HG02588 (cell line): ENCODE results near the gene PRRT3.

ENCODE experiments used
- ATAC-seq: cut with Tn5 transposase; IDR thresholded peaks from one replicate; pipeline ENCODE4 v1.9.1; 2021; ENCODE audit warnings: mild to moderate bottlenecking, moderate library complexity; ENCODE audit not compliant: unreplicated experiment

The PRRT3 gene

DNA sequence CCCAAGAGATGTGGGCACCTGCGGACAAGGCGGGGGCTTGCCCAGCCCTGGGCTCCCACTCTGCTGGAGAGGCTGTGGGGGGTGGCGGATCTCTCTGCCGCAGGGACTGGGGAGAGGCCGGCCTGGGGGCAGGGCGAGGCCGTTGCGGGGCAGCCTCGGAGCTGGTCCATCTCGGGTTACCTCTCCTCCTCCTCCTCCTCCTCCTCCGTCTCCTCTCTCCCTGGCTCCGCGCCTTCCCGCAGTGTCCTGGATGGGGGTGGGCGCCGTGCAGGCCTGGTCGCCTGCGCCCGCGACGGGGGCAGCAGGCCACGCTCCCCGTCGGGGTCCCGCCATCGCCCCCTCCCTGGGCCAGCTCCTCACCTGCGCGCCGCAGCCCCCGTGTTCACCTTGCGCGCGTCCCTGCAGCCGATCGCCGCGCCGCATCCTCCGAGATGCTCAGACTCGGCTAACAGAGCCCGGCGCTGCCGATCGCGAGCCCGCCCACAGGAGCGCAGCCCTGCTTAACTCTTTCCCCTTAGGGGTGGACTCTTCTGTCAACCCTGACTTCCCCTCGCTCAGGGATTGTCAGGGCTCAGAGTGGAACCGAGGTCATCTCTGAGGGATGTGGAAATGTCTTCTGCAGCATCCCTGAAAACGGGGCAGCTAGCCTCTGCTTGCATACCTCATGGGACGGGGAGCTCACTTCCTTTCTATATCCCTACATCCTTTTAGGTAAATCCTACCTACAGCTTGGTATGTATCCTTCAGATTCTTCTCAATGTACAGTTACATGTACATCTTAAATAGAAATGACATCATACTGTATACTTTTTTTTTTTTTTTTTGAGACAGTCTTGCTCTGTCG, at the start of gene PRRT3:
Gene PRRT3 (minus strand): TSS at position 447 of the 844 bp plus-strand sequence. CDS start 2,293 bp downstream, outside the sequence.
- ATAC-seq, result peak; percentile 73

DNA sequence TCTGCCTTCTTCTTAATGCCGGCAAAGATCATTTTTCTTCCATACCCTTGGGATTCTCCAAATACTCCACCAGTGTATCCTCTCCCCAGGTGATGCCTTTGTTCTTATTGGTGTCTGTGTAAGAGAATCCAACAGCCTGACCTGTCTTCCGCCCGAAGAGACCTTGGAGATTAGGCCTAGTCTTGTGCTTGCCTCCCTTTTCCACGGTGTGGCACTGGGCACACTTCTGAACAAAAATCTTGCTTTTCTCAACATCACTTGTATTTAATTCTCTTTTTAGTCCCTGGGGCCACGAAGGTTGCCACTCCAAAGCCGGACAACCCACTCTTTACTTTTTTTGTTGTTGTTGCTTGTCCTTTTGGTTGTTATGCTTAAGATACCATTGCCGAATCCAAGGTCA, 48.5 kb upstream of the PRRT3 start:
- no peak for ATAC-seq

DNA sequence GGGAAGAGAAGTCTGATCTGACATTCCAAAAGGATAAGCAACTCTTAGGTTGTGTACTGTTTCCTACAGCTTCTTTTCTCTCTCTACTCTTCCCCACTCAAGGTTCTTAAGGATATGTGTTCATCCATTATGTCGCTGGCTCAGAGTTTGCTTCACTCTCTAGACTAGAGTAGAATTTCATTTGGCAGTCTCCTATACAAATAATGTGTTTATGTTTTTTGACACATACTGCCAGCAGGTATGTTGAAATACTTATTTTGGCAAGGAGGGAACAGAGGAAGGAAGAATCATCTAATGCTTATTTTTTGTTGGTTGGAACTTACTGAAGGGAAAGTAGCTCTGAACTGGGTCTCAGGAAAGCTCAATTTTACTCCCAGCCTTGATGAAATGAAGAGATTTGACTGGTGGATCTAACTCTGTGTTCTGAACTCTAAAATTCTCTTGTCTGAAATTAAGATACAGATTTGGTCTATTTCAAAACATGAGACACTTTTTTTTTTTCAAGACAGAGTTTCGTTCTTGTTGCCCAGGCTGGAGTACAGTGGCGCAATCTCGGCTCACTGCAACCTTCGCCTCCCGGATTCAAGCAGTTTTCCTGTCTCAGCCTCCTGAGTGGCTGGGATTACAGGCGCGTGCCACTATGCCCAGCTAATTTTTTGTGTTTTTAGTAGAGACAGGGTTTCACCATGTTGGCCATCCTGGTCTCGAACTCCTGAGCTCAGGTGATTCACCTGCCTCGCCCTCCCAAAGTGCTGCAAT, 42.1 kb upstream of the PRRT3 start:
- no peak for ATAC-seq

DNA sequence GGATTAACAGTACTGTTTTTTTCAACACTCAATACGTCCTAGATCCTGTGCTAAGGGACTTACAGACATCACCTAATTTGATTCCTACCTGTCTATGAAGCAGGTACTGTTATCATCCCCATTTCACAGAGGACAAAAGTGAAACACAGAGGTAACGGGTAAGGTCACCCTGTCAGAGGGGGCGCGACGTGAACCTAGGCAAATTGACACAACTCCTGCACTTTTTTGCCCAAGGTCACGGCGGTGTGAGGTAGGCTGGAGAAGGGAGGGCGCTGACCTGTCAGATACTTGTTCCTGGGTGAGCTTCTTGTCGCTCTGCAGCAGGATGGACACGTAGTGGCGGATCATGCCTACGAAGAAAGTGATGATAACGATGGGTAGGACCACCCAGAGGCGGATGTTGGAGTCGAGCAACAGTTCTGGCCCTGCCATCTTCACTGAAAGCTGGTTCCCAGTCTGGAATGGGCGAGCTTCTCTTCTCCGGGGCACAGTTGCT, 34.1 kb upstream of the PRRT3 start:
- ATAC-seq, result peak; percentile 21

DNA sequence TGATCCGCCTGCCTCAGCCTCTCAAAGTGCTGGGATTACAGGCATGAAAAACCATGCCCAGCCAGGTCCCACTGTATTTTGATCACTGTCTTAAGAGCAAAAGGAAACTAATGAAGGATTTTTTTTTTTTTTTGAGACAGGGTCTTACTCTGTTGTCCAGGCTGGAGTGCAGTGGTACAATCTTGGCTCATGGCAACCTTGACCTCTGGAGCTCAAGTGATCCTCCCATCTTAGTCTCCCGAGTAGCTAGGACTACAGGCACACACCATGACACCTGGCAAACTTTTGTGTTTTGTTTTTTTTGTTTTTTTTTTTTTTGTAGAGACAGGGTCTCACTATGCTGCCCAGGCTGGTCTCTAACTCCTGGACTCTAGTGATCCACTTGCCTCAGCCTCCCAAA, 28.0 kb upstream of the PRRT3 start:
- ATAC-seq, result no peak

DNA sequence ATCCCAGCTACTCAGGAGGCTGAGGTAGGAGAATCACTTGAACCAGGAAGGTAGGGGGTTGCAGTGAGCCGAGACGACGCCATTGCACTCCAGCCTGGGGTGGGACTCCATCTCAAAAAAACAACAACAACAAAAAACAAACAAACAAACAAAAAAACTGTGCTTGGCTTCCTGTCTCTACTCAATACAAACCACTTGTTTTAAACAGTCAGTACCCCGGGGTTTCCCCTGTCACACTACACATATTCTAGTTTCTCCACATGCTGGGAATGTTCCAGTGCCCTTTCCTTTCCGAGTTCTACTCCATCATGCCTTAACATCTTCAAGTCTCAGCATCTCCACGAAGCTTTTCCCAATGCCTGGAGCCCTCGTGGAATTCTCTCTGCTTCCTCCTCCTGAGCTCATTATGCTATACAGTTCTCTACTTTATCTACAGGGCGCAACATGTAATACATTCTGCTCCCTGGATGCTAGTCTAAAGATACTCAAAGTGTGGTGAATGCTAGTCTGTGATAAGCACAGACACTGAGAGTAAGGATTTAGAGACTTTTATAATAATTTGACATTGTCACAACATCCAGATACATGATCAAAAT, 26.6 kb upstream of the PRRT3 start:
- no peak for ATAC-seq

DNA sequence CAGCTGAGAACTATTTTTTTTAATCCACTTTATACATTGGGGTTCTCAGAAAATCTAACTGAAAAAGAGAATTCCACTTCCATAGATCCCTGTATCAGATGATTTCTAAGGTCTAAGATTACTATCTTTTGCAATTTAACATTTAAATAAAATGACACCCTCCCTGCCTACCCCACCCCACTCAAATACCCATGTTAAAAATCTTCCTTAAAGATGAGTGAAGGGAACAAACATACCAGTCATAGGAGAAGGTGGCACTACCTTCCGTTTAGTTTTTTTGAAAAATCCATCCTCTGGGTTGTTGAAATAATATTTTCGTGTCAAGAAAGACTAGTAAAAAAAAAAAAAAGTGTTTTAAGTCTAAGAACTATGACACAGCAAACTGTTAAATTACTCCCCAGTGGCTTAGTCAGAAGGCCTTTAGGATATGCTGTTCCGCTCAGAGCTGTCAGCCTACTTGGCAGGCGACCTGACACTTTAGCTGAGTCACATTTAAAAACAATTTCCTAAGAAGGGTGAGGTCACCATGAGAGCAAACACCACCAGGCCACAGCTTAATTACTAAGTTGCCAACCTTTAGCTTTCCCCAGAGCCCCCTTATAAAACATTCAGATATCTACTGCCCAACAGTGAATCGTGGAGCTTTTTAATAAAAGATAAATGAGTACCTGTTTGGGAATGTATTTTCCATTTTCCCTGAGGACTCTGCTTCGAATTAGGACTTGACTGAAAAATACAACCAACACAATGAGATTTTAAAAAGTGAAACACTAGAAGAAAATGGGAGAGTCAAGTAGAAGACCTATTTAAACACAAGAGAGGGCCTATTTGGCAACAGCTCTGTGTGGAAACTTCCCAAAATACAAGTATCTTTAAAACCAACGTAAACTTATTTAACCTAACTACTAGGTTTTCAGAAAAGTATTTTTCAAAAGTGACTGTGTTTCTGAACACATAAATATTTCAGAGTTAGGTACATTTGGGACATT, 24.8 kb upstream of the PRRT3 start:
- no peak for ATAC-seq

DNA sequence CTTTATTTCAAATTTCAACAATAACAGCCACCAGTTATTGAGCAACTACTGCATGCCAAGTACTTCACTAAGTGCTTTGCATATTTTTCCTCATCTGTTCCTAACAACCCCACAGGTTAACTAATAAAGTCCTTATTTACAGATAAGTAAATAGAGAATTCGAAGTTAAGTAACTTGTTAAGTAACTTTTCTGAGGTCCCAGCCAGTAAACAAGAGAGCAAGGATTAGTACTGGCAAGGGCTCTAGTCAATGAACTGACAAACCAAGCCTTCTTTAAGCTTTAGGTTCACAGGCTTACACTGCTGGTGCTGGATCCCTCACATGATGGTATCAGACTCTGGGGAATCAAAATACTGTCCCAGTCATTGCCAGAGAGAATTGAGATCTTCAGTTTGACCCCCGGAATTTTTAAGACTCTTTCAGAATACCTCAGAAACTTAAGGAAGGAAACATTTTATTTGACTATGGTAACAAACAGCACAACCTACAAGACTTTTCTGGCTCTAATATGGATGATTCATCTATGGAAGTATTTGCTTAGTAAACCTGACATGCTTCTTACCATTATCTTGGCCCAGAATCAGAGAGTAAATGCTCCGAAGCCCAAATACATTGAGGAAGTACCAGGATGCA, 17.9 kb upstream of the PRRT3 start:
- ATAC-seq, result no peak

DNA sequence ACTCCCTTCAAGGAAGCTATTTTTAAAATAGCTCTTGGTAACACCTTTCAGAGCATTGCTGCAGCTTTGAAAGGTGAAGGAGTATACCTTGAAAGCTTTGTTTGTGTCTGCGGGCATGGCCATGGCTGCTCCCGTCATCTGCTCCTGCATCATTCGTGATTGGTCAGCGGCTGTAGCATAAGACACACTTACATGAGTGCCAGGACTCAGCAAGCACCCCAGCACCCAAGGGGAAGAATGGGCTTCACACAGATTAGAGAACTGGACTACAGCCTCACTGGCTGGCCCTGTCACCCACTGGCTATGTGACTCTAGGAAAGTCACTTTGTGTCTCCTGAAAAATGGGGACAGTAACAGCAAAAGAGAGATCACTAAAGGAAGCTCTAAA, 17.4 kb upstream of the PRRT3 start:
- no peak for ATAC-seq

DNA sequence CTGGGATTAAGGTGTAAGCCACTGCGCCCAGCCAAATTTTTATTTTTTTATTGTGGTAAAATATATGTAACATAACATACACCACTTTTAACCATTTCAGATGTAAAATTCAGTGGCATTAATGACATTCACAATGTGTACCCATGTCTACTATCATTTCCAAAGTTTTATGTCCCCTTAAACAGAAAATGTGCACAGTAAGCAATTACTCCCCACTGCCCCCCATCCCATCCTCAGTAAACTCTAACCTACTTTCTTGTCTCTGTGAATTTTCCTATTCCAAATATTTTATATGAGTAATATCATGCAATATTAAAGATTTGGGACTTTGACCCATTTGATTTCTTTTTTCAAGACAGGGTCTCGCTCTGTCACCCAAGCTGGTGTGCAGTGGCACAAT, 14.6 kb upstream of the PRRT3 start:
- no peak for ATAC-seq

DNA sequence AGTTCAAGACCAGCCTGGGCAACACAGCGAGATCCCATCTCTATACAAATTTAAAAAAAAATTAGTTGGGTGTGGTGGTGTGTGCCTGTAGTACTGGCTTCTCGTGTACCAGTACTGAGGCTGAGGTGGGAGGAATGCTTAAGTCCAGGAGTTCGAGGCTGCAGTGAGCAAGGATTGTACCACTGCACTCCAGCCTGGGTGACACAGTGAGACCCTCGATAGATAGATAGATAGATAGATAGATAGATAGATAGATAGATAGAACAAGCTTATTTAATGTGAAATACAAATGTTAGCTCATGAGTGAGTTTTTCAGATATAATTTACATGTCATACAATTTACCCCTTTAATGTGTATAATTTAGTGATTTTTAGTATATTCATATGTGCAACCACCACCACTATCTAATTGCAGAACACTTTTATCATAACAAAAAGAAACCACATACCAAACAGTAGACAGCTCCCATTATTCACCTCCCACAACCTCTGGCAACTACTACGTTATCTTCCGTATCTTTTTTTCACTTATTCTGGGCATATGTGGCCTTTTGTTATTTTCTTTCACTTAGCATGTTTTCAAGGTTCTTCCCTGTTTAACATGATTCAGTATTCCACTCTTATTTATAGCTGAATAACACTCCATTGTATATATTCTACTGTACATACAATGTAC, 13.1 kb upstream of the PRRT3 start:
- no peak for ATAC-seq

DNA sequence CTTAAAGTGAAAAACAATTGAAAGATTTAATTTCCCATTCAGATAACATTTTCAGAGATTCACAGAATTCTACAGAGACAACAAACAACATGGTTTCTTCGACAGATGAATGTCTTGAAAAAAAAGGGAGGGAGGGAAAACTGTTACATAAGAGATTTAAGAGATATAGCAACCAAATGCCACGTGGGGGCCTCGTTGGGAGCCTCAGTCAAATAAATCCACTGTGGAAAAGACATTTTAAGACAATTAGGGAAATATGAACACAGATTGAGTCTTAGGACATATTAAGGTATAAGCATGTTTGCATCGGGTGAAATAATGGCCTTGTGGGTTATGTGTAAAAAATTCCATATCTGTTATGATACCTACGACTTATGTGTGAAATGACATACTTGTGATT, 5.0 kb upstream of the PRRT3 start:
- no peak for ATAC-seq

DNA sequence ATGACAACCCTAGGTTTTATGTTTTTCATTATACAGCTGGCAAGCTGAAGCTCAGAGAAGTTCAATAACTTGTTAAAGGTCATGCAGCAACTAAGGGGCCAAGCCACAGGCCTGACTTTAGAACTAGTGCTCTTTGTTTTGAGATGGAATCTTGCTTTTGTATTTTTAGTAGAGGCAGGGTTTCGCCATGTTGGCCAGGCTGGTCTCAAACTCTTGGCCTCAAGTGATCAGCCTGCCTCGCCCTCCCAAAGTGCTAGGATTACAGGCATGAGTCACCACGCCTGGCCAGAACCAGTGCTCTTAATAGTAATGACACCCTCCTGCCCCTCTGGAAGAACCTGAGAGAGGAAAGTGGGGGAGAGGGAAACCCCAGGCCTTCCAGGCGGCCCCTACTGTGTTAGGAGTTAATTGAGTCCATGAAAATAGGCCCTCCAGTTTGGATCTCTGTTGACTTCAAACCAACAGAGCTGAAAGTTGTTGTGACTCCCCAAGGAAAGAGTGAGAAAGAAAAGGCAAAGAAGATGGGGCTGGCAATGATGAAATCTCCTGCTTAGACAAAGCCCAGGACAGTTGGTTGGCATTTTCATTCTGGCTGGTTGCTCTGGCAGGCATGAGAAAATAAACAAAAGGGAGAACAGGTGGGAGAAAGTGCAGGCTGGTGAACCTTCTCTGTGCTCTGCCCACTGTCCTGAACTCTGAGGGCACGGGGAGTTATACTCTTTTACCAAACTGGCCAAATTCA, 3.6 kb upstream of the PRRT3 start:
- ATAC-seq, result no peak

DNA sequence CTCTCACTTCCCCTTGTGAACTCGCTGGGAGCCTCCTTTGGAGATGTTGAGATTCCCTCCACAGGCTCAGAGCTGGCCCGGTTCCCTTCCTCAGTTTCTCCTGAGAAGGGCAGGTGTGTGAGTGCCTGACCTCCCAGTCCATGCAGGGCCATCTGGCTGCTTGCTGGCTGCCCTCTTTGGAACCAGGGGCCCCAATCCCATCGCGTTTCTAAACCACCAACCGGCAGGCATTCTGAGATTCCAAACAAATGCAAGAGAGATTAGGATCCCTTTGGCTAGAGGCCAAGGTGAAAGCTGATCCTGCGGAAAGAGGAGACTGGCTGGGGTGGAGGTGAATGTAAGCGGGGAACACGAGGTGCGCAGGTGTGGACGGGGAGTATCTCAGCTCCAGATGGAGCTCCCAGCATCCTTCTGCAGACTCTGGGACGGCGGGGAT, 2.9 kb upstream of the PRRT3 start:
- ATAC-seq, result no peak

DNA sequence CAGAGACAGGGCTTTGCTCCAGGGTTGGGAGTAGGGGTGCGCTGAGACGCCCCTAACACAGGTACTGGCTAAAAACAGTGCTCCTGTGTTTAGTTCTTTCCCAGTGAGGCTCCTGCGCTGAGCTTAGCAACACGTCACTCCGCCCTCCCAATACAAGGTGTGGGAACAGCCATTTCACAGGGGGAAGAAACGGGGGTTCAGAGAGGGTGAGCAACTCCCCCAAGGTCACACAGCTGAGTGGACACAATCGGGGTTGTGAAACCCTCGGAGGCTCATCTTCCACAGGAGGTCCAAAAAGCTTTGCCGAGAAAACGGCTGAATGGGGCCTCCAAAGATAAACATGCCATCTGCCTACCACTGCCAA, 628 bp downstream of the PRRT3 start:
- ATAC-seq, result peak; percentile 15

DNA sequence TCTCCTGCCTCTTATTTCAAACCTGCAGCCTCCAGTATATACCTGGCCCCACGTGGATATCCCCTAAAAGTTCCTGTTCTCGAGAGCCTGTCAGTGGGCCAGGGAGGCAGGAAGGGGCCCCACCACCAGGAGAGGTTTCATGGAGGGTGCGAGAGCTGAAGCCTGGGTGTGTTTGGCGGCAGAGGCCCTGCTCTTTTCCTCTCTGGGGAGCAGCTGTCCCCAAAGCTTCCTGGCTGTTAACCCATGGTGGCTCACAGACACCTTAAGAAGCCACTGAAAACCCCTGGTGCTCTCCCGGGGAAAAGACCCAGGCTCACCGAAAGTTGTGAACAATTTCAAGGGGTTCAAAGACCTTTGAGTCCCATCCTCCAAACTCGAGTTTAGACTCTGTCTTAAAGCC, 1.1 kb downstream of the PRRT3 start:
- ATAC-seq, result peak; percentile 40

DNA sequence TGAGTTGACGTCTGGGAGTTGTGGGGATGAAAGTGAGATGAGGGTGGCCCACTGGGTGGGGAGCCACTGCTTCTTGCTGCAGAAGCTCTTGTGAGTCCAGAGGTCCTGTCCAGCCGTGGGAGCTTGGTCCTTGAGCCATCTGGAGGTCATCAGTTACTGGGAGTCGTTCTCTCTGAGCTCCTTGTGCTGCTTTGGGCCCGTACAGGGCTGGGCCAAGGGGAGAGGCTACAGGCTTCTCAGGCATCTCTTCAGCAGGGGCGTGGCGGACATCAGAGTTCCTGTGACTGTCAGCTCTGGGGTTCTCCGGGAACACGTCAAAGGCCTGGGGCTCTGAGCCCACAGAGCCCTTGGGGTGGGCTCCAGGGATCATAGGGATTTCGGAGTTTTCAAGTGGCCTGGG, 2.6 kb downstream of the PRRT3 start:
- ATAC-seq, result no peak

DNA sequence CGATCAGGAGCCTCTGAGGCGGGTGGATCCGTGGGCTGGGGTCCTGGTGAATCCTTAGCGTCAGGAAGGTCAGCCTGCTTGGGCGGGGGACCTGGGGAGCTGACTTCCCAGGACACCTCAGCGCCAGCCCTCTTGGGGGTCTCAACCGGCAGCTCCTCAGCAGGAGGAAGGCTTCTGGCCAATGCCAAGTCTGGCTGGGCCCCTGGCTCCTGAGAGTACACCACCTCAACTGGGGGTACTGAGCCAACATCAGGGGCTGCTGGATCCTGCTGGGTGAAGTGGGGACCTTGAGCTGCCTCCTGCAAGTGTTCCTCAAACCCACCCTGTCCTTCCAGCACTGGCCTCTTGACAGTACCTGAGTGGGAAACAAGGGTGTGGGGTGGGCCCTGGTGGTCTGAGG, 3.1 kb downstream of the PRRT3 start:
- no peak for ATAC-seq

DNA sequence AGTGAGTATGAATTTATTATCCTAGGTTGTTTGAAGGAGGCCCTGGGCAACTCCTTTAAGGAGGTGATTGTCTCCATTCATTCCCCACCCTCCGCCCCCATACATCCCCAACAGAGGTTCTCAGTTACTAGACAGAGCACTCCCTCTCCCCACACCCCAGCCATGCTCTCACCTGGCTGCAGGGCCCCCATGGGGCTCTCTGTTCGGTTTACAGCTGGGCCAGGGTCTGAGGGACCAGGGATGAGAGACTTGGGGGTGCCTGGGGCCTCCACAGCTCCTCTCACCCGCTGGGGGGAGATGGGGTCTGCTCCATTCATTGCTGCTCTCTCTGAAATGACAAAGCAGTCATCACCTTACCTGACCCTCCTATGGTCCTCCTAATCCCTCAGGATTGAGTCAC, 3.6 kb downstream of the PRRT3 start:
- no peak for ATAC-seq
